Measurements from ENCODE around the gene PXT1. TPM values are rescaled to one million over a fixed set of nuclear protein-coding genes. Genes with fewer than 3 reads are reported as not detected.

Gene PXT1
- total RNA-seq, 1 donor from 2014 or later, result not detected

- no peak overlapping the region for H3K4me3 ChIP-seq
- H3K4me2 ChIP-seq, result no peak overlapping the region
- DNase-seq (ENCODE audit: low spot score), result no peak
- no peaks in the 10 kb centered on the region for H4K20me1 ChIP-seq (ENCODE audit: low read depth)
- no peaks in the 10 kb centered on the region for H3K9me3 ChIP-seq (ENCODE audit: low read depth)
- no peaks in the 10 kb centered on the region for H3K79me2 ChIP-seq (ENCODE audit: low read depth)
- H3F3A ChIP-seq (ENCODE audit: low read depth), result no peaks in the 10 kb centered on the region
- Mint-ChIP-seq H3K4me1 (peaks cover 23% of the 10 kb centered on the region), H3K27me3 (ENCODE audit: insufficient read depth, low read depth) (peaks cover 6% of the 10 kb centered on the region), H3K36me3 (peaks cover 2% of the 10 kb centered on the region), H3K27ac (no peak overlapping the region), H3K4me3 (no peak overlapping the region), H3K9me3 (peaks cover 6% of the 10 kb centered on the region)
- no peak overlapping the region for H2AFZ ChIP-seq (replicated peaks)
- H3K27ac ChIP-seq, result no peak overlapping the region
- H3K36me3 ChIP-seq, result no peaks in the 10 kb centered on the region
- peaks cover 6% of the 10 kb centered on the region for H3K4me1 ChIP-seq
- TF ChIP-seq EZH2phosphoT487 (IDR thresholded peaks at IDR 0.05) (no peak), EZH2 (IDR thresholded peaks at IDR 0.05) (no peak), CTCF (IDR thresholded peaks at IDR 0.05) (no peak)
- no peaks in the 10 kb centered on the region for H3K27me3 ChIP-seq
- no peak overlapping the region for H3K9ac ChIP-seq
These were observed 89.2 kb downstream of the PXT1 start for GRCh38 chr6:36353411-36353915.

GRCh38 chr6:36352477-36353157, 90.0 kb downstream of the PXT1 start:
- no peak overlapping the region for H2AFZ ChIP-seq (replicated peaks)
- no peak overlapping the region for H3K4me2 ChIP-seq
- H3K9me3 Mint-ChIP-seq, result peaks cover 6% of the 10 kb centered on the region
- H3K36me3 ChIP-seq, result no peaks in the 10 kb centered on the region
- no peak overlapping the region for H3K9ac ChIP-seq
- no peaks in the 10 kb centered on the region for H3K4me1 ChIP-seq
- peaks cover 2% of the 10 kb centered on the region for H3K36me3 Mint-ChIP-seq
- peaks cover 6% of the 10 kb centered on the region for H3K27me3 Mint-ChIP-seq (ENCODE audit: insufficient read depth, low read depth)
- H3K4me3 Mint-ChIP-seq, result no peak overlapping the region
- no peaks in the 10 kb centered on the region for H3K79me2 ChIP-seq (ENCODE audit: low read depth)
- no peak overlapping the region for H3K4me3 ChIP-seq
- H3K27me3 ChIP-seq, result no peaks in the 10 kb centered on the region
- no peaks in the 10 kb centered on the region for H3F3A ChIP-seq (ENCODE audit: low read depth)
- H3K27ac ChIP-seq, result no peak overlapping the region
- no peak for TF ChIP-seq CTCF (IDR thresholded peaks at IDR 0.05)
- no peak for TF ChIP-seq EZH2 (IDR thresholded peaks at IDR 0.05)
- no peak for TF ChIP-seq EZH2phosphoT487 (IDR thresholded peaks at IDR 0.05)
- no peaks in the 10 kb centered on the region for H4K20me1 ChIP-seq (ENCODE audit: low read depth)
- no peak overlapping the region for H3K27ac Mint-ChIP-seq
- no peaks in the 10 kb centered on the region for H3K9me3 ChIP-seq (ENCODE audit: low read depth)
- peaks cover 16% of the 10 kb centered on the region for H3K4me1 Mint-ChIP-seq
- DNase-seq (ENCODE audit: low spot score), result no peak

GRCh38 chr6:36350681-36351571, 91.7 kb downstream of the PXT1 start:
- Histone ChIP-seq H4K20me1 (ENCODE audit: low read depth) (no peaks in the 10 kb centered on the region), H3K4me3 (no peak overlapping the region), H3K9ac (no peak overlapping the region), H2AFZ (replicated peaks) (no peak overlapping the region), H3K4me2 (no peak overlapping the region), H3K27me3 (no peaks in the 10 kb centered on the region), H3K9me3 (ENCODE audit: low read depth) (no peaks in the 10 kb centered on the region), H3K4me1 (peaks cover 2% of the 10 kb centered on the region), H3F3A (ENCODE audit: low read depth) (no peaks in the 10 kb centered on the region), H3K27ac (no peak overlapping the region), H3K36me3 (no peaks in the 10 kb centered on the region), H3K79me2 (ENCODE audit: low read depth) (no peaks in the 10 kb centered on the region)
- H3K4me1 Mint-ChIP-seq, result peaks cover 31% of the 10 kb centered on the region
- H3K36me3 Mint-ChIP-seq, result peaks cover 2% of the 10 kb centered on the region
- H3K27ac Mint-ChIP-seq, result peak overlapping the region; percentile 27
- DNase-seq (ENCODE audit: low spot score), result no peak
- TF ChIP-seq EZH2 (IDR thresholded peaks at IDR 0.05) (no peak), EZH2phosphoT487 (IDR thresholded peaks at IDR 0.05) (no peak), CTCF (IDR thresholded peaks at IDR 0.05) (no peak)
- H3K9me3 Mint-ChIP-seq, result peaks cover 6% of the 10 kb centered on the region
- H3K27me3 Mint-ChIP-seq (ENCODE audit: insufficient read depth, low read depth), result peaks cover 6% of the 10 kb centered on the region
- H3K4me3 Mint-ChIP-seq, result no peak overlapping the region

All from neural progenitor cell (in vitro differentiated cells).